GM12873 (cell line): ENCODE measurements around the gene TESK2.

Experiments
- TF ChIP-seq, protein P1 (sequence below): IDR thresholded peaks from 2 replicates; pipeline ENCODE4 v1.5.1; 2012; ENCODE audit warnings: low read depth, mild to moderate bottlenecking, moderate library complexity, low read length, control low read depth; ENCODE audit not compliant: insufficient read depth; ENCODE audit errors: missing control alignments

The TESK2 gene

DNA sequence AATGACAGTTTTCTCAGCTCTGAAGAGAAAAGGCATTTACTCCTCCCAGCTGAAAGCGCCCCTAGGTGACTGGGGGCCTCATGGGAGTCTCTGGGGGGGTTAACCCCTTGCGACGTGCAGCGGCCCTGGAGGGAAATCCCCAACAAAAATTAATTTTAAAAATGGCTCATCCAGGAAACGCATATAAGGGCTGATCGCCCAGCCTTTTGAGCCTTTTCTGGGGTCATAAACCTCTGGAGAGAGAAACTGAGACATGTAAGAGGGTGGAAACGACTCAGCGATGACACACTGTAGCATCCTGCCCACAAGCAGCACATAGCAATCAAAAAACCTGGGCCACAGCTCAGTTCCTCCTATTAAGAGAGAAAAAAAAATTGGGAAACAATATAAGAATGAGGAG is 184.6 kb downstream of the TESK2 start:
- TF ChIP-seq, protein P1, sequence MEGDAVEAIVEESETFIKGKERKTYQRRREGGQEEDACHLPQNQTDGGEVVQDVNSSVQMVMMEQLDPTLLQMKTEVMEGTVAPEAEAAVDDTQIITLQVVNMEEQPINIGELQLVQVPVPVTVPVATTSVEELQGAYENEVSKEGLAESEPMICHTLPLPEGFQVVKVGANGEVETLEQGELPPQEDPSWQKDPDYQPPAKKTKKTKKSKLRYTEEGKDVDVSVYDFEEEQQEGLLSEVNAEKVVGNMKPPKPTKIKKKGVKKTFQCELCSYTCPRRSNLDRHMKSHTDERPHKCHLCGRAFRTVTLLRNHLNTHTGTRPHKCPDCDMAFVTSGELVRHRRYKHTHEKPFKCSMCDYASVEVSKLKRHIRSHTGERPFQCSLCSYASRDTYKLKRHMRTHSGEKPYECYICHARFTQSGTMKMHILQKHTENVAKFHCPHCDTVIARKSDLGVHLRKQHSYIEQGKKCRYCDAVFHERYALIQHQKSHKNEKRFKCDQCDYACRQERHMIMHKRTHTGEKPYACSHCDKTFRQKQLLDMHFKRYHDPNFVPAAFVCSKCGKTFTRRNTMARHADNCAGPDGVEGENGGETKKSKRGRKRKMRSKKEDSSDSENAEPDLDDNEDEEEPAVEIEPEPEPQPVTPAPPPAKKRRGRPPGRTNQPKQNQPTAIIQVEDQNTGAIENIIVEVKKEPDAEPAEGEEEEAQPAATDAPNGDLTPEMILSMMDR = no peak

GRCh38 chr1:45305231-45305630 is 185.7 kb downstream of the TESK2 start:
- TF ChIP-seq, protein P1 = no peak

DNA sequence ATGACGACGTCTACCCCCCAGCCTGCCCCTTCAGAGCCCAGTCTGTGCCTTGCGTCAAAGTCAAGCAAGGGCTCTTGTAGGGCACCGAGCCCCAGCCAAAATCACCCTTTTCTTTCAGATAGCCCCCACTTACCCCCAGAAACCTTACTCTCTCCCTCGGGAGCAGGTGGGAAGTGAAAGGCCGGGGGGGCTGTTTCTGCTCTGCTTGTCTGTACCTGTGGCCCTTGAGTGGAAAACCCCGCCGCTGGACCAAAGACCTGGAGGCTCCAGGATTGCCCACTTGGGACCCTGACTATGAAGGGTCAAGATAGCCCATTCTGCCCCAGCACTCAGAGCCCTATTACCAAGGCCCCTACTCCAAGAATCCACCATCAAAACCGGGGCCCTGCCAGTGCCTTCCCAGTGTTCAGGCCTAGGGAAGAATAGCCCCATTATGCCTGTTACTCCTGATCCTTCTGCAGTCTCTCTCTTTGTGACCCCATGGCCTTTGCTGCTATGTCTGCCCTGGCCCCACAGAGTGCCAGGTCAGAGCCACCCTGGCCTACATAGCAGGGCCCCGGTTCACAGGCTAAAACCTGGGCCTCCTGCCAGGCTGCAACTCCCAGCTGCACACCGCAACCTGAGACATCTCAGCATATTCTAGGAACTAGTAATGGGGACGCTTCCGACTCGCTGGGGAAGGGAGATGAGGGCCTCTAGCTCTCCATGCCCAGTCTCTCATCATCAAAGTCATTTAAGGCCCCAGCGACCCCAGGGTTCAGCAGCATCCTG is 186.5 kb downstream of the TESK2 start:
- TF ChIP-seq, protein P1 = no peak

GRCh38 chr1:45303520-45304310 is 187.2 kb downstream of the TESK2 start:
- TF ChIP-seq, protein P1 = peak; percentile 75

DNA sequence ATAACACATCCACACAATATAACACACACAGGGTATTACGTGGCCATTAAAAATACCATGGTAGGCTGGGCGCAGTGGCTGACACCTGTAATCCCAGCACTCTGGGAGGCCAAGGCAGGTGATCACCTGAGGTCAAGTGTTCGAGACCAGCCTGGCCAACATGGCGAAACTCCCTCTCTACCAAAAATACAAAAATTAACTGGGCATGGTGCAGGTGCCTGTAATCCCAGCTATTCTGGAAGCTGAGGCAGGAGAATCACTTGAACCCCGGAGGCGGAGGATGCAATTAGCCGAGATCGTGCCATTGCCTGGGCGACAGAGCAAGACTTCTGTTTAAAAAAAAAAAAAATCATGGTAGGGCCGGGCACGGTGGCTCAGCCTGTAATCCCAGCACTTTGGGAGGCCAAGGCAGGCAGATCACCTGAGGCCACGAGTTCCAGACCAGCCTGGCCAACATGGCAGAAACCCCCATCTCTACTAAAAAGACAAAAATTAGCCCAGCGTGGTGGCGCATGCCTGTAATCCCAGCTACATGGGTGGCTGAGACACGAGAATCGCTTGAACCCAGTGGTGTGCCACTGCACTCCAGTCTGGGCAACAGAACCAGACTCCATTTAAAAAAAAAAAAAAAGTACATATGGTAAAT is 188.3 kb downstream of the TESK2 start:
- TF ChIP-seq, protein P1 = no peak

DNA sequence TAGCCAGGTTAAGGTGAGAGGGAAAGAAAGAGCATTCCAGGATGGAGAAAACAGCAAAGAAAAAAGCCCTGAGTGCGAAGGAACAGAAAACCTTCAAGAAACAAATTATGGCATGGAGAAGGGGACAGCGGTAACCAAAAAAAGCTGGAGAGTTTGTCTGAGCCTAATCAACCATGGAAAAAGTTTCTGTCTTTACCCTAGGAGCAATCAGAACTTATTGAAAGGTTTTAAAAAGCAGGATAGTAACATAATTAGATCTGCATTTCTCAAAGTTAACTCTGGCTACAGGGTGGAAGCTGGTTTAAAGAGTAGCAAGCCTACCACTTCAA is 190.3 kb downstream of the TESK2 start:
- TF ChIP-seq, protein P1 = no peak

- TF ChIP-seq, protein P1 = peak; percentile 80
Observed at GRCh38 chr1:45299981-45300668, 190.8 kb downstream of the TESK2 start.
